Measurements from ENCODE around the gene TMEM181.
"Not testable (repeated sequence)": the region's sequence is repeated elsewhere in the genome, so short reads cannot be mapped to it uniquely, and the experiment has no call there.

TMEM181 gene

GRCh38 chr6:158653577-158654354 lies 93.9 kb downstream of the TMEM181 start:
- Histone ChIP-seq H3K27ac (ENCODE audit: low read depth, low read length, severe bottlenecking) (peak overlapping the region; percentile 85), H3K4me1 (ENCODE audit: control insufficient read depth, insufficient read depth, low read length, poor library complexity, severe bottlenecking) (peaks cover 35% of the 10 kb centered on the region), H3K4me3 (ENCODE audit: extremely low read depth, insufficient read depth, low read length, poor library complexity, severe bottlenecking) (no peak overlapping the region), H3K9me3 (ENCODE audit: control insufficient read depth, low read length) (no peaks in the 10 kb centered on the region), H3K36me3 (ENCODE audit: control insufficient read depth, insufficient read depth, low read length) (no peaks in the 10 kb centered on the region)
- 90 to 92% methylated on average over 11 to 14 of the region's 15 CpGs for WGBS, 2 experiments (ENCODE audit: insufficient coverage in 2 of 2)

- no peak overlapping the region for H3K4me3 ChIP-seq (ENCODE audit: extremely low read depth, insufficient read depth, low read length, poor library complexity, severe bottlenecking)
- H3K4me1 ChIP-seq (ENCODE audit: control insufficient read depth, insufficient read depth, low read length, poor library complexity, severe bottlenecking), result peaks cover 29% of the 10 kb centered on the region
- no peaks in the 10 kb centered on the region for H3K36me3 ChIP-seq (ENCODE audit: control insufficient read depth, insufficient read depth, low read length)
- H3K9me3 ChIP-seq (ENCODE audit: control insufficient read depth, low read length), result no peaks in the 10 kb centered on the region
- peak overlapping the region; percentile 85 for H3K27ac ChIP-seq (ENCODE audit: low read depth, low read length, severe bottlenecking)
- WGBS, 2 experiments (ENCODE audit: insufficient coverage in 2 of 2), result 84 to 86% methylated on average over 3 of the region's 6 CpGs
Measured at GRCh38 chr6:158654498-158654897, 94.6 kb downstream of the TMEM181 start.

- 94 to 100% methylated on average over 3 to 4 of the region's 10 CpGs for WGBS, 2 experiments (ENCODE audit: insufficient coverage in 2 of 2)
- Histone ChIP-seq H3K4me1 (ENCODE audit: control insufficient read depth, insufficient read depth, low read length, poor library complexity, severe bottlenecking) (peaks cover 23% of the 10 kb centered on the region), H3K4me3 (ENCODE audit: extremely low read depth, insufficient read depth, low read length, poor library complexity, severe bottlenecking) (no peak overlapping the region), H3K9me3 (ENCODE audit: control insufficient read depth, low read length) (no peaks in the 10 kb centered on the region), H3K27ac (ENCODE audit: low read depth, low read length, severe bottlenecking) (peak overlapping the region; percentile 85), H3K36me3 (ENCODE audit: control insufficient read depth, insufficient read depth, low read length) (no peaks in the 10 kb centered on the region)
Measured at GRCh38 chr6:158654960-158655489, 95.1 kb downstream of the TMEM181 start.

- Histone ChIP-seq H3K4me1 (ENCODE audit: control insufficient read depth, insufficient read depth, low read length, poor library complexity, severe bottlenecking) (peaks cover 22% of the 10 kb centered on the region), H3K9me3 (ENCODE audit: control insufficient read depth, low read length) (no peaks in the 10 kb centered on the region), H3K27ac (ENCODE audit: low read depth, low read length, severe bottlenecking) (no peak overlapping the region), H3K4me3 (ENCODE audit: extremely low read depth, insufficient read depth, low read length, poor library complexity, severe bottlenecking) (no peak overlapping the region), H3K36me3 (ENCODE audit: control insufficient read depth, insufficient read depth, low read length) (no peaks in the 10 kb centered on the region)
- WGBS, 2 experiments (ENCODE audit: insufficient coverage in 2 of 2), result 90 to 91% methylated on average over 13 to 21 of the region's 22 CpGs
Measured at GRCh38 chr6:158655569-158656450, 95.9 kb downstream of the TMEM181 start.

- H3K36me3 ChIP-seq (ENCODE audit: control insufficient read depth, insufficient read depth, low read length), result not testable (repeated sequence)
Measured at GRCh38 chr6:158656986-158657385, 97.1 kb downstream of the TMEM181 start.

GRCh38 chr6:158660333-158660754 lies 100.5 kb downstream of the TMEM181 start:
- Histone ChIP-seq H3K27ac (ENCODE audit: low read depth, low read length, severe bottlenecking) (no peak overlapping the region), H3K36me3 (ENCODE audit: control insufficient read depth, insufficient read depth, low read length) (no peaks in the 10 kb centered on the region), H3K4me3 (ENCODE audit: extremely low read depth, insufficient read depth, low read length, poor library complexity, severe bottlenecking) (no peak overlapping the region), H3K9me3 (ENCODE audit: control insufficient read depth, low read length) (no peaks in the 10 kb centered on the region), H3K4me1 (ENCODE audit: control insufficient read depth, insufficient read depth, low read length, poor library complexity, severe bottlenecking) (peaks cover 2% of the 10 kb centered on the region)
- WGBS, 2 experiments (ENCODE audit: insufficient coverage in 2 of 2), result 53 to 65% methylated on average over 9 to 10 of the region's 10 CpGs

More at GRCh38 chr6:158656986-158657385, 97.1 kb downstream of the TMEM181 start:
- peaks cover 22% of the 10 kb centered on the region for H3K4me1 ChIP-seq (ENCODE audit: control insufficient read depth, insufficient read depth, low read length, poor library complexity, severe bottlenecking)
- not testable (repeated sequence) for H3K4me3 ChIP-seq (ENCODE audit: extremely low read depth, insufficient read depth, low read length, poor library complexity, severe bottlenecking); H3K27ac ChIP-seq (ENCODE audit: low read depth, low read length, severe bottlenecking); H3K9me3 ChIP-seq (ENCODE audit: control insufficient read depth, low read length)
- WGBS, 2 experiments (ENCODE audit: insufficient coverage in 2 of 2), result 76 to 84% methylated on average over 6 to 9 of the region's 9 CpGs

- 89 to 93% methylated on average over 2 of the region's 3 CpGs for WGBS, 2 experiments (ENCODE audit: insufficient coverage in 2 of 2)
- Histone ChIP-seq H3K4me3 (ENCODE audit: extremely low read depth, insufficient read depth, low read length, poor library complexity, severe bottlenecking) (no peak overlapping the region), H3K36me3 (ENCODE audit: control insufficient read depth, insufficient read depth, low read length) (no peaks in the 10 kb centered on the region), H3K4me1 (ENCODE audit: control insufficient read depth, insufficient read depth, low read length, poor library complexity, severe bottlenecking) (no peaks in the 10 kb centered on the region), H3K9me3 (ENCODE audit: control insufficient read depth, low read length) (no peaks in the 10 kb centered on the region), H3K27ac (ENCODE audit: low read depth, low read length, severe bottlenecking) (no peak overlapping the region)
Measured at GRCh38 chr6:158661156-158661685, 101.3 kb downstream of the TMEM181 start.

- Histone ChIP-seq H3K27ac (ENCODE audit: low read depth, low read length, severe bottlenecking) (no peak overlapping the region), H3K4me3 (ENCODE audit: extremely low read depth, insufficient read depth, low read length, poor library complexity, severe bottlenecking) (no peak overlapping the region), H3K4me1 (ENCODE audit: control insufficient read depth, insufficient read depth, low read length, poor library complexity, severe bottlenecking) (no peaks in the 10 kb centered on the region), H3K9me3 (ENCODE audit: control insufficient read depth, low read length) (no peaks in the 10 kb centered on the region), H3K36me3 (ENCODE audit: control insufficient read depth, insufficient read depth, low read length) (no peaks in the 10 kb centered on the region)
- 100% methylated on average over 1 of the region's 3 CpGs; no CpG with 5 or more reads in 1 of the 2 experiments for WGBS, 2 experiments (ENCODE audit: insufficient coverage in 2 of 2)
Measured at GRCh38 chr6:158662607-158662953, 102.7 kb downstream of the TMEM181 start.

- 72 to 76% methylated on average over 25 to 26 of the region's 27 CpGs for WGBS, 2 experiments (ENCODE audit: insufficient coverage in 2 of 2)
- no peaks in the 10 kb centered on the region for H3K36me3 ChIP-seq (ENCODE audit: control insufficient read depth, insufficient read depth, low read length)
- no peak overlapping the region for H3K4me3 ChIP-seq (ENCODE audit: extremely low read depth, insufficient read depth, low read length, poor library complexity, severe bottlenecking)
- no peaks in the 10 kb centered on the region for H3K9me3 ChIP-seq (ENCODE audit: control insufficient read depth, low read length)
- H3K27ac ChIP-seq (ENCODE audit: low read depth, low read length, severe bottlenecking), result no peak overlapping the region
- no peaks in the 10 kb centered on the region for H3K4me1 ChIP-seq (ENCODE audit: control insufficient read depth, insufficient read depth, low read length, poor library complexity, severe bottlenecking)
Measured at GRCh38 chr6:158662954-158663624, 103.2 kb downstream of the TMEM181 start.

- H3K27ac ChIP-seq (ENCODE audit: low read depth, low read length, severe bottlenecking), result no peak overlapping the region
- 77 to 79% methylated on average over 10 to 11 of the region's 11 CpGs for WGBS, 2 experiments (ENCODE audit: insufficient coverage in 2 of 2)
- no peaks in the 10 kb centered on the region for H3K9me3 ChIP-seq (ENCODE audit: control insufficient read depth, low read length)
- H3K36me3 ChIP-seq (ENCODE audit: control insufficient read depth, insufficient read depth, low read length), result no peaks in the 10 kb centered on the region
- H3K4me1 ChIP-seq (ENCODE audit: control insufficient read depth, insufficient read depth, low read length, poor library complexity, severe bottlenecking), result no peaks in the 10 kb centered on the region
- no peak overlapping the region for H3K4me3 ChIP-seq (ENCODE audit: extremely low read depth, insufficient read depth, low read length, poor library complexity, severe bottlenecking)
Measured at GRCh38 chr6:158663625-158664165, 103.8 kb downstream of the TMEM181 start.

Data from mesodermal cell (in vitro differentiated cells).